A673 (cell line): ENCODE data around the gene NDUFS7. TPM values are rescaled to one million over a fixed set of nuclear protein-coding genes. Genes with fewer than 3 reads are reported as not detected.

Experiments used
- BruUV-seq: library from RNA; stranded (reverse); fragments of 400-500 nt; replicated peaks from 2 replicates; lab custom pipeline; 2021; lab: Mats Ljungman, UMichigan
- CTCF ChIA-PET: fragments of 300-600 bp; sonication (Branson Sonifier 250); formaldehyde crosslinking; loops from one replicate; lab custom pipeline; 2022; ENCODE audit warnings: antibody characterized with exemption; lab: Charles Lee
- POLR2A ChIA-PET: fragments of 300-600 bp; sonication (Branson Sonifier 250); formaldehyde crosslinking; loops from one replicate; lab custom pipeline; 2022; ENCODE audit warnings: antibody characterized with exemption; ENCODE audit not compliant: low non-redundant PET; lab: Charles Lee
- DNase-seq: peaks from one replicate; pipeline ENCODE4 v3.0.0-alpha.2; 2015; ENCODE audit warnings: low spot score
- H3K27ac ChIP-seq: fragments of 200-600 bp; sonication (generic); 2 replicates; pipeline ENCODE4 v1.5.1; 2016; ENCODE audit warnings: mixed run types, low read depth, mild to moderate bottlenecking, mixed read lengths, antibody characterized with exemption, low read length; ENCODE audit not compliant: poor library complexity, severe bottlenecking
- H3K27me3 ChIP-seq: fragments of 200-600 bp; sonication (generic); replicated peaks from 2 replicates; pipeline ENCODE4 v1.6.1; 2017; ENCODE audit warnings: mixed run types, low read depth, mild to moderate bottlenecking, mixed read lengths, antibody characterized with exemption, low read length; ENCODE audit not compliant: insufficient read depth, poor library complexity
- H3K36me3 ChIP-seq: fragments of 200-600 bp; sonication (generic); 2 replicates; pipeline ENCODE4 v1.6.1; 2016; ENCODE audit warnings: mixed run types, mild to moderate bottlenecking, mixed read lengths, antibody characterized with exemption, low read length; ENCODE audit not compliant: insufficient read depth, poor library complexity, severe bottlenecking
- H3K4me1 ChIP-seq: fragments of 200-600 bp; sonication (generic); 2 replicates; pipeline ENCODE4 v1.6.1; 2017; ENCODE audit warnings: mixed run types, mild to moderate bottlenecking, mixed read lengths, antibody characterized with exemption, low read length; ENCODE audit not compliant: insufficient read depth, poor library complexity, severe bottlenecking
- H3K4me3 ChIP-seq: fragments of 200-600 bp; sonication (generic); 2 replicates; pipeline ENCODE4 v1.5.1; 2016; ENCODE audit warnings: low read depth, mixed run types, mild to moderate bottlenecking, mixed read lengths, low read length; ENCODE audit not compliant: poor library complexity, severe bottlenecking
- H3K9me3 ChIP-seq: fragments of 200-600 bp; sonication (generic); 2 replicates; pipeline ENCODE4 v1.6.1; 2016; ENCODE audit warnings: mixed run types, low read depth, mild to moderate bottlenecking, mixed read lengths, antibody characterized with exemption, low read length; ENCODE audit not compliant: poor library complexity, severe bottlenecking
- EZH2 ChIP-seq: fragments of 200-600 bp; sonication (generic); IDR thresholded peaks from 2 replicates; pipeline ENCODE4 v1.6.1; 2017; ENCODE audit warnings: borderline replicate concordance, low read depth, mild to moderate bottlenecking, mixed read lengths, antibody characterized with exemption, low read length; ENCODE audit not compliant: poor library complexity, severe bottlenecking
- intact Hi-C: fragments of 100-400 bp; cut with micrococcal nuclease; formaldehyde crosslinking; loops from one replicate; pipeline ENCODE4 v1.10.0; 2022; ENCODE audit not compliant: unreplicated experiment
- total RNA-seq: library from RNA; stranded (reverse); gene quantifications from 2 replicates; pipeline ENCODE4 v1.2.3, GENCODE V29; 2021
- TF ChIP-seq, protein P1 (sequence below): fragments of 300-800, 200-600 bp; sonication (generic); conservative IDR thresholded peaks from 2 replicates; pipeline ENCODE4 v1.5.1; 2017; ENCODE audit warnings: low read depth, mild to moderate bottlenecking, antibody characterized with exemption, low read length, moderate library complexity, mixed read lengths

Gene NDUFS7
- total RNA-seq, 1 experiment from 2014 or later: 101 TPM

DNA sequence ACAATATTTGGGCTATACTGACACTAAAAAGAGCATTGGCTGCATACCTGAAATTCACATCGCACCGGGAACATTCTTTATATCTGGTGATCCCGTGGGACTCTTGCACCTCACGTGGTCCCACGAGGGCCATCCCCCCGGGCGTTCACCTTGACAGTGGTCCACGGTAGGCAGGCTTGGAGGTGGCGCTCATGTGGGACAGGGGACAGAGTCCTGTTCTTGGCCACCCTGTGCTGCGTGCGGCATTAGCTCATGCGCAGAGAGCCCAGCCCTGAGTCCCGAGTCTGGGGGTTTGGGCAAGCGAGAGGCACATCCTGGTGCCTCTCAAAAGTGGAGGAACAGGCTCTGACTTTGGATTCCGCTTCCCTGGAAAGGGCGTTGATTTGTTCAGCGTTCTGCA is 10.1 kb downstream of the NDUFS7 start:
- BruUV-seq: no TSS peak
- peaks cover 24% of the 10 kb centered on the region for H3K4me1 ChIP-seq
- H3K4me3 ChIP-seq: no peak overlapping the region
- no peaks in the 10 kb centered on the region for H3K27me3 ChIP-seq
- no peaks in the 10 kb centered on the region for H3K9me3 ChIP-seq
- CTCF ChIA-PET: no interaction called here
- intact Hi-C loops: no loop called here
- DNase-seq: no peak
- POLR2A ChIA-PET: no interaction called here
- no peak overlapping the region for H3K27ac ChIP-seq
- TF ChIP-seq, protein P1, sequence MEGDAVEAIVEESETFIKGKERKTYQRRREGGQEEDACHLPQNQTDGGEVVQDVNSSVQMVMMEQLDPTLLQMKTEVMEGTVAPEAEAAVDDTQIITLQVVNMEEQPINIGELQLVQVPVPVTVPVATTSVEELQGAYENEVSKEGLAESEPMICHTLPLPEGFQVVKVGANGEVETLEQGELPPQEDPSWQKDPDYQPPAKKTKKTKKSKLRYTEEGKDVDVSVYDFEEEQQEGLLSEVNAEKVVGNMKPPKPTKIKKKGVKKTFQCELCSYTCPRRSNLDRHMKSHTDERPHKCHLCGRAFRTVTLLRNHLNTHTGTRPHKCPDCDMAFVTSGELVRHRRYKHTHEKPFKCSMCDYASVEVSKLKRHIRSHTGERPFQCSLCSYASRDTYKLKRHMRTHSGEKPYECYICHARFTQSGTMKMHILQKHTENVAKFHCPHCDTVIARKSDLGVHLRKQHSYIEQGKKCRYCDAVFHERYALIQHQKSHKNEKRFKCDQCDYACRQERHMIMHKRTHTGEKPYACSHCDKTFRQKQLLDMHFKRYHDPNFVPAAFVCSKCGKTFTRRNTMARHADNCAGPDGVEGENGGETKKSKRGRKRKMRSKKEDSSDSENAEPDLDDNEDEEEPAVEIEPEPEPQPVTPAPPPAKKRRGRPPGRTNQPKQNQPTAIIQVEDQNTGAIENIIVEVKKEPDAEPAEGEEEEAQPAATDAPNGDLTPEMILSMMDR: no peak
- TF ChIP-seq EZH2: no peak
- H3K36me3 ChIP-seq: peaks cover 11% of the 10 kb centered on the region

DNA sequence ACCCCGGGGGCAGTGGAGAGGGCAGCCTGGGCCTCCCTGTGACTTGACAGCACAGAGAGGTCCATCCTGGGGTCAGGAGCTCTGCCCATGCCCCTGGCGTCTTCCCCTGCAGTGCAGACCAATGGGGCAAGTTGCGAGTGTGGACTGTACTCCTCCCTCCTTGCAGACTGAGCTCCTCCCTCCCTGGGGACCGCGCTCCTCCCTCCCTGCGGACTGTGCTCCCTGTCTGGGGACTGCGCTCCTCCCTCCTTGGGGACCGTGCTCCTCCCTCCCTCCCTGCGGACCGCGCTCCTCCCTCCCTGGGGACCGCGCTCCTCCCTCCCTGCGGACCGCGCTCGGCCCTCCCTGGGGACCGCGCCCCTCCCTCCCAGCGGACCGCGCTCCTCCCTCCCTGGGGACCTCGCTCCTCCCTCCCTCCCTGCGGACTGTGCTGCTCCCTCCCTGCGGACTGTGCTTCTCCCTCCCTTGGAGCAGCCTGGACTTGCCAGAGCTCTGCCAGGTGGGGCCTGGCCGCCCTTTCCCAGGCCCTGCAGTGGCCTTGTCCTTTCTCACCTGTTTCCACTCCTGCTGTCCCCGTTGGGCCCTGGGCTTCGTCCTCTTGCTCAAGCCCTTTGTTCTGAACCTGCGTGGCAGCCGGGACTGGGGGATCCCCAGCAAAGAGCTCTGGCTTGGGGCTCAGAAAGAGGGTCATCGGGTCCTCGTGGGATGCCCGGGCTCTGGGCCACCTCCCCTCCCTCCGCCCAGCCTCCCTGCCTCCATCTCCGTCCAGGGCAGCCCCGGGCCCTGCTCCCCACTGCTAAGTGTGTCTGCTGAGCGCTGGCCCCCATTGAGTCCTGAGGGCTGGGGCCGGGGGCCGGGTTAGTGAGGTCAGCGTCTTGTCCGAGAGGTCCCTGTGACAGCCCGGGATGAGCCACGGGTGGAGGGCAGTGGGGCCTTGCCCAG is 10.8 kb downstream of the NDUFS7 start:
- CTCF ChIA-PET: no interaction called here
- H3K9me3 ChIP-seq: no peaks in the 10 kb centered on the region

DNA sequence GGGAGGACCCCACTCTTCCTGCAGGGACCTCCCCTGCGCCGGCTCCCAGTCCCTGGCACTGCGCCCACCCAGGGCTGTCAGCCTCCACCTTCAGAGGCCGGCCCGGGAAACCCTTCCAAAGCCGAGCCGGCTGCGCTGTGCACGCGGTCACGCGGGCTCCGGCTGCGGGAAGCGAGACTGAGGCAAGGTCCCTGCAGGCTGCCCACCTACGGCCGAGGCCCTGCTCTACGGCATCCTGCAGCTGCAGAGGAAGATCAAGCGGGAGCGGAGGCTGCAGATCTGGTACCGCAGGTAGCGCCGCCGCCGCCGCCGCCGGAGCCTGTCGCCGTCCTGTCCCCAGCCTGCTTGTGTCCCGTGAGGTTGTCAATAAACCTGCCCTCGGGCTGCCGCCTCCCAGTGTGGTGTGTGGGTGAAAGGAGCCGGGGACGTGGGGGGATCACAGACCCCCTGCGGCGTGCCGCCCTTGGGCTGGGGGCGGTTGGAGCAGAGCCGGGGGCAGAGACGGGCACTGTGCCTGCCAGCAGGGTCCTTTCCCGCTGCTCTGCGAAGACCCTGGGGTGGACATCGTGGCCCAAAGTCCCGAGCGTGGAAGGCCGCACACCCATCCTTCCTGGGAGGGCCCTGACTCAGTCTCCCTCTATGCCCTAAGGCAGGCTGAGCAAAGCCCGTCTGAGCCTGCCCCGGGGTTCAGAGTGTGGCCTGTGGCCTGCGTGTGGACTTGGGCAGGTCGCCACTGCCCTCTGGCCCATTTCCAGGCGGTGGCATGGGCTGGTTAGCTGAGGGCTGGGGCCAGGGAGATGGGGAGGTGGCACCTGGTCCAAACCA is 11.7 kb downstream of the NDUFS7 start:
- TF ChIP-seq EZH2: no peak
- TF ChIP-seq, protein P1: no peak
- CTCF ChIA-PET: no interaction called here
- H3K4me1 ChIP-seq: peaks cover 29% of the 10 kb centered on the region
- H3K27ac ChIP-seq: no peak overlapping the region
- H3K9me3 ChIP-seq: no peaks in the 10 kb centered on the region
- no peak for DNase-seq
- POLR2A ChIA-PET: interaction anchor here (1.0 kb wide), 1 partner anchor 126 kb away, joined by 3 read pairs; the partner anchor contains the start of gene CIRBP
- H3K4me3 ChIP-seq: no peak overlapping the region
- intact Hi-C loops: no loop called here
- H3K27me3 ChIP-seq: no peaks in the 10 kb centered on the region
- BruUV-seq: no TSS peak
- H3K36me3 ChIP-seq: peaks cover 6% of the 10 kb centered on the region

More for the DNA sequence above, 10.8 kb downstream of the NDUFS7 start:
- TF ChIP-seq, protein P1: no peak
- TF ChIP-seq EZH2: no peak
- H3K27me3 ChIP-seq: no peaks in the 10 kb centered on the region
- no TSS peak for BruUV-seq
- H3K27ac ChIP-seq: no peak overlapping the region
- peaks cover 6% of the 10 kb centered on the region for H3K36me3 ChIP-seq
- no peak overlapping the region for H3K4me3 ChIP-seq
- intact Hi-C loops: no loop called here
- peak; percentile 42 for DNase-seq
- peaks cover 24% of the 10 kb centered on the region for H3K4me1 ChIP-seq
- POLR2A ChIA-PET: interaction anchor here (1.0 kb wide), 1 partner anchor 125 kb away, joined by 3 read pairs; the partner anchor contains the start of gene CIRBP
